ENCODE measurements around the gene BPIFA1.

Gene BPIFA1

GRCh38 chr20:33239979-33240736, 4.4 kb downstream of the BPIFA1 start:
- no peak for DNase-seq (ENCODE audit: low spot score)

GRCh38 chr20:33240923-33241322, 5.1 kb downstream of the BPIFA1 start:
- DNase-seq (ENCODE audit: low spot score): no peak

- no peak for DNase-seq (ENCODE audit: low spot score)
Measured at GRCh38 chr20:33242319-33243100, 6.7 kb downstream of the BPIFA1 start.

GRCh38 chr20:33246077-33246476, 10.3 kb downstream of the BPIFA1 start:
- no peak for DNase-seq (ENCODE audit: low spot score)

GRCh38 chr20:33249456-33249855, 13.7 kb downstream of the BPIFA1 start:
- no peak for DNase-seq (ENCODE audit: low spot score)

GRCh38 chr20:33250666-33251065, 14.9 kb downstream of the BPIFA1 start:
- DNase-seq (ENCODE audit: low spot score): no peak

GRCh38 chr20:33251496-33251895, 15.7 kb downstream of the BPIFA1 start:
- no peak for DNase-seq (ENCODE audit: low spot score)

- DNase-seq (ENCODE audit: low spot score): no peak
Measured at GRCh38 chr20:33252460-33252859, 16.7 kb downstream of the BPIFA1 start.

GRCh38 chr20:33255005-33255404, 19.2 kb downstream of the BPIFA1 start:
- no peak for DNase-seq (ENCODE audit: low spot score)

GRCh38 chr20:33257237-33257636, 21.4 kb downstream of the BPIFA1 start:
- DNase-seq (ENCODE audit: low spot score): no peak

GRCh38 chr20:33259371-33259770, 23.6 kb downstream of the BPIFA1 start:
- no peak for DNase-seq (ENCODE audit: low spot score)

GRCh38 chr20:33261465-33261864, 25.7 kb downstream of the BPIFA1 start:
- no peak for DNase-seq (ENCODE audit: low spot score)

GRCh38 chr20:33262658-33263065, 26.9 kb downstream of the BPIFA1 start:
- DNase-seq (ENCODE audit: low spot score): no peak

- DNase-seq (ENCODE audit: low spot score): no peak
Measured at GRCh38 chr20:33263784-33264183, 28.0 kb downstream of the BPIFA1 start.

- DNase-seq (ENCODE audit: low spot score): no peak
Measured at GRCh38 chr20:33267701-33268100, 31.9 kb downstream of the BPIFA1 start.

GRCh38 chr20:33272155-33272873, 36.5 kb downstream of the BPIFA1 start:
- DNase-seq (ENCODE audit: low spot score): no peak

GRCh38 chr20:33273117-33273851, 37.5 kb downstream of the BPIFA1 start:
- no peak for DNase-seq (ENCODE audit: low spot score)

GRCh38 chr20:33275215-33275614, 39.4 kb downstream of the BPIFA1 start:
- DNase-seq (ENCODE audit: low spot score): no peak

- DNase-seq (ENCODE audit: low spot score): no peak
Measured at GRCh38 chr20:33275871-33276270, 40.1 kb downstream of the BPIFA1 start.

GRCh38 chr20:33276303-33277113, 40.7 kb downstream of the BPIFA1 start:
- no peak for DNase-seq (ENCODE audit: low spot score)

Measured in CD4-positive, alpha-beta T cell treated with Interleukin-6 at 100 ng/mL for 8 hours (primary cell).